Fibroblast of upper back skin (primary cell): ENCODE data around the gene TMEM185B.
A peak's percentile ranks its signal among the peaks of the same experiment; 100 is the strongest.
"Not testable (repeated sequence)": the region's sequence is repeated elsewhere in the genome, so short reads cannot be mapped to it uniquely, and the experiment has no call there.

Experiments
- DNase-seq: peaks from one replicate; pipeline ENCODE4 v3.0.0-alpha.2; 2013

The TMEM185B gene

GRCh38 chr2:120204945-120205670, 18.1 kb downstream of the TMEM185B start:
- no peak for DNase-seq

GRCh38 chr2:120204417-120204816, 18.8 kb downstream of the TMEM185B start:
- DNase-seq: no peak

GRCh38 chr2:120204022-120204405, 19.2 kb downstream of the TMEM185B start:
- no peak for DNase-seq

- DNase-seq: no peak
Measured at GRCh38 chr2:120203251-120204021, 19.8 kb downstream of the TMEM185B start.

- DNase-seq: not testable (repeated sequence)
Measured at GRCh38 chr2:120199817-120200459, 23.3 kb downstream of the TMEM185B start.

GRCh38 chr2:120195553-120195952, 27.6 kb downstream of the TMEM185B start:
- no peak for DNase-seq

- DNase-seq: no peak
Measured at GRCh38 chr2:120192280-120192679, 30.9 kb downstream of the TMEM185B start.

- no peak for DNase-seq
Measured at GRCh38 chr2:120189189-120189588, 34.0 kb downstream of the TMEM185B start.

GRCh38 chr2:120182019-120182560, 41.1 kb downstream of the TMEM185B start:
- no peak for DNase-seq

GRCh38 chr2:120180066-120180465, 43.1 kb downstream of the TMEM185B start:
- DNase-seq: no peak

- DNase-seq: no peak
Measured at GRCh38 chr2:120179396-120179795, 43.8 kb downstream of the TMEM185B start.

GRCh38 chr2:120177973-120178372, 45.2 kb downstream of the TMEM185B start:
- no peak for DNase-seq

- DNase-seq: no peak
Measured at GRCh38 chr2:120177001-120177621, 46.1 kb downstream of the TMEM185B start.

- no peak for DNase-seq
Measured at GRCh38 chr2:120176526-120176925, 46.7 kb downstream of the TMEM185B start.

- peak; percentile 69 for DNase-seq
Measured at GRCh38 chr2:120174963-120175581, 48.1 kb downstream of the TMEM185B start.
